GM12873 (cell line): ENCODE data around the gene VLDLR.

Experiments used
- TF ChIP-seq, protein P1 (sequence below): IDR thresholded peaks from 2 replicates; pipeline ENCODE4 v1.5.1; 2012; ENCODE audit warnings: low read depth, mild to moderate bottlenecking, moderate library complexity, low read length, control low read depth; ENCODE audit not compliant: insufficient read depth; ENCODE audit errors: missing control alignments

The VLDLR gene

GRCh38 chr9:2620919-2621721, 467 bp upstream of the VLDLR start:
- TF ChIP-seq, protein P1, sequence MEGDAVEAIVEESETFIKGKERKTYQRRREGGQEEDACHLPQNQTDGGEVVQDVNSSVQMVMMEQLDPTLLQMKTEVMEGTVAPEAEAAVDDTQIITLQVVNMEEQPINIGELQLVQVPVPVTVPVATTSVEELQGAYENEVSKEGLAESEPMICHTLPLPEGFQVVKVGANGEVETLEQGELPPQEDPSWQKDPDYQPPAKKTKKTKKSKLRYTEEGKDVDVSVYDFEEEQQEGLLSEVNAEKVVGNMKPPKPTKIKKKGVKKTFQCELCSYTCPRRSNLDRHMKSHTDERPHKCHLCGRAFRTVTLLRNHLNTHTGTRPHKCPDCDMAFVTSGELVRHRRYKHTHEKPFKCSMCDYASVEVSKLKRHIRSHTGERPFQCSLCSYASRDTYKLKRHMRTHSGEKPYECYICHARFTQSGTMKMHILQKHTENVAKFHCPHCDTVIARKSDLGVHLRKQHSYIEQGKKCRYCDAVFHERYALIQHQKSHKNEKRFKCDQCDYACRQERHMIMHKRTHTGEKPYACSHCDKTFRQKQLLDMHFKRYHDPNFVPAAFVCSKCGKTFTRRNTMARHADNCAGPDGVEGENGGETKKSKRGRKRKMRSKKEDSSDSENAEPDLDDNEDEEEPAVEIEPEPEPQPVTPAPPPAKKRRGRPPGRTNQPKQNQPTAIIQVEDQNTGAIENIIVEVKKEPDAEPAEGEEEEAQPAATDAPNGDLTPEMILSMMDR, result no peak

- TF ChIP-seq, protein P1, result no peak
Measured at GRCh38 chr9:2622461-2623287, 1.1 kb downstream of the VLDLR start.

DNA sequence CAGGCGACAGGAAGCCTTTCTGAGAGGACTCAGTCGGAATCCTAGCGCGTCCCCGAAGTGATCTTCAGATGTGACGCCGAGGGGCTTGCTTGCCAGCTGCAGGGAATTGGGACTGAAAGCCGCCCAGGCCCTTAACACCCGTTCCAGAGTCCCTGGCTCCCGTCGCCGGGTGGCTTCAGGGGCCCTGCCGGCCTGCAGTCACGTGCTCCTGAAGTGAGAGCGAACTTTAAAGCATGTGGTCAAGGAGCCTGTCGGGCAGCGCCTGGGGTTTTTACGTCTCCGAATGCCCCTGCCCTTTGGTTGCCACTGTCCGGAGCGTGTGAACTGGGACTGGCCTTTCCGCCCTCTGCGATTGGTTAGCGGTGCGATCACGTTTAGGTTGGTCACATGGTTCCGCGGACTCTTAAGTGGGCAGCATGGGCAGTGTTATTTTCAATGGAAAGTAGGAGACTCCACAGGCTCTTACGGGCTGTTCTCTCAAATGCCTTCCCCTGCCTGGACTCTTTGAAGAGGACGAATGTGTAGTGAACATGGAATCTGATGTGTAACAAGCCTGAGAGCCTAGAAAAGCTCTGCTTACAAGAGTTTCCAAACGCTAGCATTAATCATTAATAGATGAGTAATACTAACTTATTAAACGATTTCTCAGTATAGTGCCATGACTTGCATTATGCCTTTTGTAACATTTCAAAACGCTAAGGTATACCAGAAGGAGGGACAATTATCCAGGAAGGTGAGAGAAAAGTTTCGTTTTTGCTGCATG, 1.9 kb downstream of the VLDLR start:
- TF ChIP-seq, protein P1, result no peak

DNA sequence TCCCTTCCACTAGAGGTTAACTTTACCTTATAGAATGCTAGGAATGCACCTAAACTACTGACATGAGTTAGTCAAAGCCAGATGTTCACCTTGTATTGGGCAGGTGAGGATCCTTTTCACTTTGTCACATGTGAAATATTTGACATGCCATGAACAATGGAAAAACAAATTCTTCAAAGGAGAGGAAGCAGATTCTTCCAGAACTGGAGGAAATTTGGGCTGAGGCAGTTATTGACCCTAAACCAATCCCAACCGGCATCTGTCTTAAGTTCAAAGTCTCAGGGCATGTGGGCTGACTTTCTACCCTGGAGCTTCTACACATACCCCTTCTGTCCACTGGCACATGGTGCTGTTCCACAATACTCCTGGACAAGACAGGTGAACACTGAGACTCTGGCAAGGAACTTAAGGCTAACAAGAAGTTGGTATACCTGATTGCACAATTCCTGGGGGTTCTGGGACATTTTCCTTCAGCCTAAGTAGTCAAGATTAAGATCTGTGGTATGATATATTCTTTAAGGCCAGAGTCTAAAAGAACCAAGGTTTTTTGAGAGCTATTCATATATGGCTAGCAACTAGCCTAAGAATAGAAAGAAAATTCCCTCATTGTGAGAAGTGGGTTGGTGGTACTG, 2.6 kb downstream of the VLDLR start:
- TF ChIP-seq, protein P1, result no peak

GRCh38 chr9:2625427-2625826, 3.8 kb downstream of the VLDLR start:
- TF ChIP-seq, protein P1, result no peak

DNA sequence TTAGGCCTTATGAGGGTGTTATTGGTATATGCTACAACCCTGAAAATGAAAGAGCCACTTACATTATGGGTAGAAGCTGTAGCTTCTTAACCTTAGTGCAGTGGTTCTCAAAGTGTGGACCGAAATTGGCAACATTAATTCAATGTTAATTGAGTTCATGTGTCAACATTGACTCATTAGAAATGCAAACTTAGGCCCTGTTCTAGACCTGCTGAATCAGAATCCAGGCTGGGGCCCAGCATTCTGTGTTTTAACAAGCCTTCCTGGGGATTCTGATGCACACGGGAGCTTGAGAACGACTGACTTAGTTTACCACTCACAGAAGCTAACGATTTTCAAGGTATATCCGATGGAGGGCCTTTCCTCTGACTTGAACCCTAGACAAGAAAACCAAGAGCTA, 7.3 kb downstream of the VLDLR start:
- TF ChIP-seq, protein P1, result no peak
